Mucosa of descending colon (tissue), 3 donors: ENCODE data around the gene KIR2DL1. TPM values are rescaled to one million over a fixed set of nuclear protein-coding genes. Genes with fewer than 3 reads are reported as not detected.
"Not testable (repeated sequence)": the region's sequence is repeated elsewhere in the genome, so short reads cannot be mapped to it uniquely, and the experiment has no call there.

Experiments
- ATAC-seq: fragments of 200-7000 bp; cut with Tn5 transposase; one replicate; pipeline ENCODE4 v1.9.1; 2020; ENCODE audit warnings: mild to moderate bottlenecking, moderate library complexity
- DNase-seq, 3 donors: peaks; one replicate each; pipeline ENCODE4 v3.0.0-alpha.2; 2020
- H3K36me3 ChIP-seq: fragments of 200-600 bp; one replicate; pipeline ENCODE4 v1.8.0; 2021; ENCODE audit warnings: low read depth, mild to moderate bottlenecking
- H3K4me1 ChIP-seq: fragments of 200-600 bp; one replicate; pipeline ENCODE4 v1.8.0; 2021; ENCODE audit warnings: low read depth, mild to moderate bottlenecking
- H3K4me3 ChIP-seq: fragments of 200-600 bp; one replicate; pipeline ENCODE4 v1.8.0; 2021; ENCODE audit warnings: mild to moderate bottlenecking
- H3K9me3 ChIP-seq: fragments of 200-600 bp; one replicate; pipeline ENCODE4 v1.8.0; 2021; ENCODE audit warnings: mild to moderate bottlenecking
- intact Hi-C, 2 donors: fragments of 100-400 bp; cut with DNase I in 1 of 2; cut with micrococcal nuclease in 1 of 2; formaldehyde crosslinking; loops; one replicate each; pipeline versions ENCODE4 v1.11.0 to v1.11.1; 2022; cut with DNase I, micrococcal nuclease
- long read RNA-seq, 2 donors: library from polyadenylated mRNA; unstranded; transcript quantifications; one replicate each; pipeline ENCODE4 v2.0.0, GENCODE V29; 2019 to 2021
- total RNA-seq, 3 donors: library from RNA; stranded (reverse); fragmentation: NEBNext Ultra II Directional in 2 of 3; extraction: Animal tissue kit (Norgen Biotek cat#: 25700) in 2 of 3; gene quantifications; one replicate each; pipeline versions ENCODE4 v1.2.1 to v1.2.4, GENCODE V29; 2021 to 2023
- TF ChIP-seq, protein P1 (sequence below): fragments of 200-600 bp; IDR thresholded peaks from one replicate; pipeline ENCODE4 v1.8.0; 2022; ENCODE audit warnings: antibody characterized with exemption, mild to moderate bottlenecking
- donor health status: DM: no; HTN: no; CAD: no; lungs with moderate emphysema.
- donor health status: DM: no; HTN: no; CAD: no.
- donor health status: DM: no; HTN: yes; CAD: no.

KIR2DL1 gene
- total RNA-seq = not detected
- long read RNA-seq, donor 1 = 0 reads
- long read RNA-seq, donor 2 = 0 reads

DNA sequence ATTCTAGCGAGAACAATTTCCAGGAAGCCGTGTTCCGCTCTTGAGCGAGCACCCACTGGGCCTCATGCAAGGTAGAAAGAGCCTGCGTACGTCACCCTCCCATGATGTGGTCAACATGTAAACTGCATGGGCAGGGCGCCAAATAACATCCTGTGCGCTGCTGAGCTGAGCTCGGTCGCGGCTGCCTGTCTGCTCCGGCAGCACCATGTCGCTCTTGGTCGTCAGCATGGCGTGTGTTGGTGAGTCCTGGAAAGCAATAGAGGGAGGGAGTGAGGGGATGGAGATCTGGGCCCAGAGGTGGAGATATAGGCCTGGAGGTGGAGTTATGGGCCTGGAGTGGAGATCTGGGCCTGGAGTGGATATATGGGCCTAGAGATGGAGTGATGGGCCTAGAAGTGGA is at the start of gene KIR2DL1:
Gene KIR2DL1, plus strand, starts transcription at position 148 of the 400 bp plus-strand sequence. Its CDS starts 58 bp downstream, at position 206.
- not testable (repeated sequence) for H3K4me1 ChIP-seq

GRCh38 chr19:54724142-54724541 is 45.5 kb upstream of the KIR2DL1 start, which contains the start of gene KIR3DL3:
Gene KIR3DL3 (plus strand): TSS chr19:54724442. CDS start chr19:54724497, 55 bp downstream.
- H3K4me1 ChIP-seq = no peaks in the 10 kb centered on the region
- H3K36me3 ChIP-seq = no peaks in the 10 kb centered on the region
- H3K4me3 ChIP-seq = no peak within 1 kb of the TSS
- ATAC-seq (no peak), DNase-seq (no peak)
- H3K9me3 ChIP-seq = peaks cover 28% of the 10 kb centered on the region
- TF ChIP-seq, protein P1, sequence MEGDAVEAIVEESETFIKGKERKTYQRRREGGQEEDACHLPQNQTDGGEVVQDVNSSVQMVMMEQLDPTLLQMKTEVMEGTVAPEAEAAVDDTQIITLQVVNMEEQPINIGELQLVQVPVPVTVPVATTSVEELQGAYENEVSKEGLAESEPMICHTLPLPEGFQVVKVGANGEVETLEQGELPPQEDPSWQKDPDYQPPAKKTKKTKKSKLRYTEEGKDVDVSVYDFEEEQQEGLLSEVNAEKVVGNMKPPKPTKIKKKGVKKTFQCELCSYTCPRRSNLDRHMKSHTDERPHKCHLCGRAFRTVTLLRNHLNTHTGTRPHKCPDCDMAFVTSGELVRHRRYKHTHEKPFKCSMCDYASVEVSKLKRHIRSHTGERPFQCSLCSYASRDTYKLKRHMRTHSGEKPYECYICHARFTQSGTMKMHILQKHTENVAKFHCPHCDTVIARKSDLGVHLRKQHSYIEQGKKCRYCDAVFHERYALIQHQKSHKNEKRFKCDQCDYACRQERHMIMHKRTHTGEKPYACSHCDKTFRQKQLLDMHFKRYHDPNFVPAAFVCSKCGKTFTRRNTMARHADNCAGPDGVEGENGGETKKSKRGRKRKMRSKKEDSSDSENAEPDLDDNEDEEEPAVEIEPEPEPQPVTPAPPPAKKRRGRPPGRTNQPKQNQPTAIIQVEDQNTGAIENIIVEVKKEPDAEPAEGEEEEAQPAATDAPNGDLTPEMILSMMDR = no peak
- intact Hi-C loops = no loop called here

More for the DNA sequence above, at the start of gene KIR2DL1:
- ATAC-seq, H3K9me3 ChIP-seq, H3K36me3 ChIP-seq, intact Hi-C loops, H3K4me3 ChIP-seq, DNase-seq: not testable (repeated sequence)

DNA sequence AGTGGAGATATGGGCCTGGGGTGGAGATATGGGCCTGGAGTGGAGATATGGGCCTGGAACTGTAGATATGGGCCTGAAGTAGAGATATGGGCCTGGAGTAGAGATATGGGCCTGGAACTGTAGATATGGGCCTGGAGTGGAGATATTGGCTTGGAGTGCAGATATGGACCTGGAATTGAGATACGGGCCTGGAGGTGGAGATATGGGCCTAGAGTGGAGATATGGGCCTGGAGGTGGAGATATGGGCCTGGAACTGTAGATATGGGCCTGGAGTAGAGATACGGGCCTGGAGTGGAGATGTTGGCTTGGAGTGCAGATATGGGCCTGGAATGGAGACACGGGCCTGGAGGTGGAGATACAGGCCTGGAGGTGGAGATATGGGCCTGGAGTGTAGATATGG is 44.9 kb upstream of the KIR2DL1 start:
- Histone ChIP-seq H3K9me3 (peaks cover 28% of the 10 kb centered on the region), H3K4me3 (no peak overlapping the region), H3K4me1 (no peaks in the 10 kb centered on the region), H3K36me3 (no peaks in the 10 kb centered on the region)
- ATAC-seq (no peak), DNase-seq (no peak)
- intact Hi-C loops = no loop called here
- TF ChIP-seq, protein P1 = no peak

DNA sequence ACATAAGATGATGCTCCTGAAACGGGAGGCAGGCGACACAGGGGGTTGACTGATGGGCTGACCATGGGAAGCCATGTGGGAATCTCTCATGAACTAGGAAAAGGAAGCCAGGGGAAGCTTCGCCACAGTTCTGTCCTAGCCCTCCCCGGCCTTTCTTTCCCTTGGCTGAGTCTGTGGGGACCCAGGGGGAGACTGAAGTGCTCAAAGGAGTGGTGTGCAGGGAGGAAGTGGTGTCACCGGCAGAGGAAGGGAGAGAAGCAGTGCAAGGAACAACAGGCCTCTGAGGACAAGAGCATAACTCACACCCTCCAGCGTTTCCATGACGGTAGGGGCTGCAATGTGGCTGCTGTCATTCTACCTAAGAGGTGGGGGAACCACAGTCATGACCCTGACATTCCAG is 44.3 kb upstream of the KIR2DL1 start:
- peaks cover 24% of the 10 kb centered on the region for H3K9me3 ChIP-seq
- no peaks in the 10 kb centered on the region for H3K4me1 ChIP-seq
- no peak for ATAC-seq
- H3K36me3 ChIP-seq = no peaks in the 10 kb centered on the region
- no peak overlapping the region for H3K4me3 ChIP-seq
- TF ChIP-seq, protein P1 = no peak
- no peak for DNase-seq
- intact Hi-C loops = no loop called here

- Histone ChIP-seq H3K4me3 (no peak overlapping the region), H3K36me3 (no peaks in the 10 kb centered on the region), H3K9me3 (peaks cover 3% of the 10 kb centered on the region), H3K4me1 (no peaks in the 10 kb centered on the region)
- no peak for DNase-seq
- intact Hi-C loops = no loop called here
- TF ChIP-seq, protein P1 = no peak
- no peak for ATAC-seq
Observed at GRCh38 chr19:54727562-54727961, 42.0 kb upstream of the KIR2DL1 start.

GRCh38 chr19:54728167-54728566 is 41.4 kb upstream of the KIR2DL1 start:
- TF ChIP-seq, protein P1 = no peak
- ATAC-seq = no peak
- Histone ChIP-seq H3K4me1 (no peaks in the 10 kb centered on the region), H3K4me3 (no peak overlapping the region), H3K9me3 (no peaks in the 10 kb centered on the region), H3K36me3 (no peaks in the 10 kb centered on the region)
- intact Hi-C loops = no loop called here
- no peak for DNase-seq
